ENCODE measurements around the gene ZNF213.
"Not testable (repeated sequence)": the region's sequence is repeated elsewhere in the genome, so short reads cannot be mapped to it uniquely, and the experiment has no call there.

Gene ZNF213

DNA sequence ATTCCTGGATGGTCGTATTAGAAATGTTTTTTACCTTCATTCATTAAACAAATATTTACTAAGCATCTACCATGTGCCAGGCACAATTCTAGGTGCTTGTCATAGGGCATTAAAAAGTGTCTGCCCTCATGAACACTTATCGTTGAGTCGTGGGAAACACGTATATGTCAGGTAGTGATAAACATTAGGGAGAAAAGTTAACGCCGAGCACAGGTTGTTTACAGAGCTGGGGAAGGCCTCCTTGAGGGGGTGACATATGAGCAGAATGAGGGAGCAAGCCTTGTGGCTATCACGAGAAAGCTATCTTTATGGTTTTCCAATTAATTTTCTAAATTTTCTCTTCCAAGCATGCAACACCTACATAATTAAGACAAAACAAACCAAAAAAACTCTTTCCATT lies 985 bp upstream of the ZNF213 start:
- DNase-seq = no peak

DNA sequence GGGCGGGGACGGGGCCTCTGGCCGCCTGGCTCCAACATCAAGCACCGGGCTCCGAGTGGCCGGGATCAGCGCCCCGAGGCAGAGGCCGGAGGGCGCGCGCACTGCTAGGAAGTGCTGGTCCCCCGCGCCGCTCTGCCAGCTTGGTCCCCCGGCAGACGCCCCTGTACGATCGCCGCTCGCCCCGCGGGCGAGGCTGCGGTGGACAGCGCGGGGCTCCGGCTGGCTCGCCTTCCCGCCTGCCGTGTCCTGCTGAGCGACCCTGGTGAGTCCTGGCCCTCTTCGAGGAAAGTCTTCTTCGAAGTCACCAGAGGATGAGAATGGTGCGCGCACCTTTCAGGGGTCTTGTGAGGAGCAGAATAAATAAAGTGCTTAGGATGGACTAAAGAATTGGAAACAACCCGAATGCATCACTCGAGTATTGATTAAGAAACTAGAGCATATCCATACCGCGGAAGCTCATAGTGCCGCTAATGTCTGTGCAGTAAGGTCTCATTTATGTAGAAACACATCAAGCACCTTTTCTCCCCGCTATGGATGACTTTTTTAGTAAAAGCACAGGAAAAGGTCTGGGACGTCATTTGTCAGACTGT lies 392 bp downstream of the ZNF213 start:
- no peak for DNase-seq

DNA sequence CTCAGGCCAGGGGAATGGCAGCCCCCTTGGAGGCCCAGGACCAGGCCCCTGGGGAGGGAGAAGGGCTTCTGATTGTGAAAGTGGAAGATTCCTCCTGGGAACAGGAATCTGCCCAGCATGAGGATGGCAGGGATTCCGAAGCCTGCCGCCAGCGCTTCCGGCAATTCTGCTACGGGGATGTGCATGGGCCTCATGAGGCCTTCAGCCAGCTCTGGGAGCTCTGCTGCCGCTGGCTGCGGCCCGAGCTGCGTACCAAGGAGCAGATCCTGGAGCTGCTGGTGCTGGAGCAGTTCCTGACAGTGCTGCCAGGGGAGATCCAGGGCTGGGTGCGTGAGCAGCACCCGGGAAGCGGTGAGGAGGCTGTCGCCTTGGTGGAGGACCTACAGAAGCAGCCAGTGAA lies 2.4 kb downstream of the ZNF213 start:
- no peak for DNase-seq

DNA sequence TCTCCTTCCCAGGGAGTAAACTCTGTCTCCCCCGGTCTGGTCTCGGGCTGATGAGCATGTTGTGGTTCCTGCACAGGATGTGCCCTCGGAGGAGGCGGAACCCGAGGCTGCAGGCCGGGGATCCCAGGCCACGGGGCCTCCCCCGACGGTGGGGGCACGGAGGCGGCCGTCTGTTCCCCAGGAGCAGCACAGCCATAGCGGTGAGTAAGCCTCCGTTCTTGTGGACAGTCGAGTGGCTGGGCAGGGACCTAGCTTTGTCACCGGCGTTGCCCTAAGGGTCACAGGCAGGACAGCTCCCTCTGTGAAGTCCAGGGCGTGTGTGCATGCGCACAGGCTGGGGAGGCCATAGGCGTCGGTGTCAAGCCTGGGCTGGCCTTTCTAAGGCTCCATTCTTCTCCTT lies 3.5 kb downstream of the ZNF213 start:
- DNase-seq = no peak

DNA sequence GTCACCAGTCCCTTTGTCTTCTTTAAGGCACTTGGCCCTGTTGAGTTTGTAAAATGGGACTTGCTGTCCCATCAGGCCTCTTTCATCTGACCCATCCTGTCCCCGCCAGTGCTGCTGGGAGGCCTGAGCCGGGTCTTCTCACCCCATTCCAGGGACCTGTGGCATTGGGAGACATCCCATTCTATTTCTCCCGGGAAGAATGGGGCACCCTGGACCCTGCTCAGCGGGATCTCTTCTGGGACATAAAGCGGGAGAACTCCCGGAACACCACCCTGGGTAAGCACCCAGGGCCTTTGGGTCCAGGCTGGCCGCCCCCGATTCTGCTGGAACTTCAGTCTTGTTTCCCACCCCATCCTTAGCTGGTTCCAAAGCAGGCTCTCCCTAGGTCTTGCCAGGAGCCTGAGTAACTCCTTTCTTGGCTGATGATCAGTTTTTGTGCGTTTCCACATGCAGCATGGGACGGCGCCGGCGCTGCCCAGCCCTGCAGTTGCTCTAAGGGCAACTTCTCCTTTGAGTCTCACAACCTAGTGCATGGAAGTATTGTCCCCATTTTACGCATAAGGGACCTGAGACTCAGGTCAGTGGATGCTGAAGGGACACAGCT lies 4.1 kb downstream of the ZNF213 start:
- no peak for DNase-seq

DNA sequence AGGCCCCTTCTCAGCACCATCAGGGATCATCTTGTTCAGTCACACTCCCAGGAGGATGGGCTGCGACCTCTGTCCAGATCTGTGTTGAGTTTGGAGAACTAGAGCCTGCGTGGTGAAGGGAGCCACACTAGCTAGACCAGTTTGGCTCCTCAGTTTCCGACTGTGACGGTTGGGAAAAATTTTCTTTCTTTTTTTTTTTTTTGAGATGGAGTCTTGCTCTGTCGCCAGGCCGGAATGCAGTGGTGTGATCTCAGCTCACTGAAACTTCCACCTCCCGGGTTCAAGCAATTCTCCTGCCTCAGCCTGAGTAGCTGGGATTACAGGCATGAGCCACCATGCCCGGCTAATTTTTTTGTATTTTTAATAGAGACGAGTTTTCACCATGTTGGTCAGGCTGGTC lies 4.7 kb downstream of the ZNF213 start:
- not testable (repeated sequence) for DNase-seq

DNA sequence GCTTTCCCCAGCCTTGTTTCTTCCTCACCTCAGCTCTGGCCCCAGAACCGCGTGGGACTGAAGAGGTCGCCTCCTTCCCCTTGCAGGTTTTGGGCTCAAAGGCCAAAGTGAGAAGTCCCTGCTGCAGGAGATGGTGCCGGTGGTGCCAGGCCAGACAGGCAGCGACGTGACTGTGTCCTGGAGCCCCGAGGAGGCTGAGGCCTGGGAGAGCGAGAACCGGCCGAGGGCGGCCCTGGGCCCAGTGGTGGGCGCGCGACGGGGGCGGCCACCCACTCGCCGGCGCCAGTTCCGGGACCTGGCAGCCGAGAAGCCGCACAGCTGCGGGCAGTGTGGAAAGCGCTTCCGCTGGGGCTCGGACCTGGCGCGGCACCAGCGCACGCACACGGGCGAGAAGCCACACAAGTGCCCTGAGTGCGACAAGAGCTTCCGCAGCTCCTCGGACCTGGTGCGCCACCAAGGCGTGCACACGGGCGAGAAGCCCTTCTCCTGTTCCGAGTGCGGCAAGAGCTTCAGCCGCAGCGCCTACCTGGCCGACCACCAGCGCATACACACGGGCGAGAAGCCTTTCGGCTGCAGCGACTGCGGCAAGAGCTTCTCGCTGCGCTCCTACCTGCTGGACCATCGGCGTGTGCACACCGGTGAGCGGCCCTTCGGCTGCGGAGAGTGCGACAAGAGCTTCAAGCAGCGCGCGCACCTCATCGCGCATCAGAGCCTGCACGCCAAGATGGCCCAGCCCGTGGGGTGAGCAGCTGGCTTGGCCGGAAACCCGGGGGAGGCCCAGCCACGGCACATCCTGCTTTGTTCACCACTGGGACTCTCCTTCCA lies 6.0 kb downstream of the ZNF213 start:
- DNase-seq = no peak

DNA sequence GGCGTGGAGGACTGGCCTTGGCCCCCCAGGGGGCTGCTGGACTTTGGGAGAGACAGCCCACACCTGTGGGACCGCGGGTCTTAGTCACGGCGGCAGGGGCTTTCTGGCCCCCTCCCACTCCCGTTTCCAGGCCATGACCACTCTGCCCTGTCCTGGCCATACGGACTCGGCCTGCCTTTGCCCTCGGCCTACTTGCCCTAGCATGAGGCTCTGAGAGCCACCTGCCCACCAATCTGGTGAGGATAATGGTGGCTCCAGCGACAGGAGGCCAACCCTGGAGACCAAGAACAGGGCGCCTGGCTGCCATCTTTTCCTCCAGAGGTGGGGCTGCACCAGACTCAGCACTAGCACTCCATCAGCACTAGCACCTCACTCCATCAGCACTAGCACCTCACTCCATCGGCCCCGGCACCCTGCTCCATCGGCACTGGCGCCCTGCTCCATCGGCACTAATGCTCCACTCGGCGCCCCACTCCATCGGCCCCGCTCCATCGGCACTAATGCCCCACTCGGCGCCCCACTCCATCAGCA lies 7.0 kb downstream of the ZNF213 start:
- DNase-seq = no peak

DNA sequence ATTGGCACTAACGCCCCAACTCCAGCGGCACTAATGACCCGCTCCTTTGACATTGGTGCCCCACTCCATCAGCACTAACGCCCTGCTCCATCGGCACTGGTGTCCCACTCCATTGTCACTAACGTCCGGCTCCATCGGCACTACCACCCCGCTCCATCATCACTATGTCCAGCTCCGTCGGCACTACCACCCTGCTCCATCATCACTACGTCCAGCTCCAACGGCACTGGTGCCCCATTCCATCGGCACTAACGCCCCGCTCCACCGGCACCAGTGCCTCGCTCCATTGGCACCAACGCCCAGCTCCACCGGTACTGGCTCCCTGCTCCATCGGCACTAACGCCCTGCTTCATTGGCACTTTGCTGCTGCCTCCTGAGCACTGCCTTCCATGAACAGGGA lies 7.5 kb downstream of the ZNF213 start:
- DNase-seq = no peak

DNA sequence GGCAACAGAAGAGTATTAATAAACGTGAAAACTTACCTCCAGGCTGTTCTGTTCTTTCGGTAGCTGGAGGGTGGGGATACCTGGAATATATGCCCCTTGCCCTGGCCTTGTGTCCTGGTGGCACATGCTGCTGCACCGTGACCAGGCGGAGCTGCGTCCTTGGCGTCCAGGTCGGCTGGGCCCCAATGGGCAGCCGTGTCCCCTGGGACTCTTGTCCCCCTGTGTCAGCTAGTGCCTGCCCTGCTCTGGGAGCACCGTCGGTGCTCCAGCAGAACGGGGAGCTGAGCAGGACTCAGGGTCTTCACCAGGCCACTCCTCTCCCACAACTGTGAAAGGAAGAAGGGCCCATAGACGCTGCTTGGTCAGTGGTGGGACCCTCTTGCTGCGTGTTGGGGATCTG lies 7.9 kb downstream of the ZNF213 start:
- no peak for DNase-seq

DNA sequence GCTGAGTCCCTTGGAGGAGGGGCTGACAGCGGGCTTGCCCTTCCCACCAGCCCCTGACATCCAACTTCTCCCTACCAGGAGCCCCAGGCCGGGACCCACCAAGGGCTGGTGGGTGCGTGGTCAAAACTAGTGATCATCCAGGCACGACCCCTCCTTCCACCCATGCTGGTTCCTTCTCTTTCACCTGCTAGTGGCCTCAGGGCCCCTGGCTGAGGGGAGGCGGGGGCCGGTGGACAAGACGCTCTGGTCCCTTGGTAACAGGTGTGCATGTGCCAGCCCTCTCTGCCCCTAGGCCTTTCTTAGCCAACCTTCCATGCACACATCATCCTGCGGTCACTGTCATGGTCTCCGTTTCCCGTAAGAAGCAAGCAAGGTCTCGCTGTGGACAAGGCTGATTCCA lies 8.4 kb downstream of the ZNF213 start:
- no peak for DNase-seq

DNA sequence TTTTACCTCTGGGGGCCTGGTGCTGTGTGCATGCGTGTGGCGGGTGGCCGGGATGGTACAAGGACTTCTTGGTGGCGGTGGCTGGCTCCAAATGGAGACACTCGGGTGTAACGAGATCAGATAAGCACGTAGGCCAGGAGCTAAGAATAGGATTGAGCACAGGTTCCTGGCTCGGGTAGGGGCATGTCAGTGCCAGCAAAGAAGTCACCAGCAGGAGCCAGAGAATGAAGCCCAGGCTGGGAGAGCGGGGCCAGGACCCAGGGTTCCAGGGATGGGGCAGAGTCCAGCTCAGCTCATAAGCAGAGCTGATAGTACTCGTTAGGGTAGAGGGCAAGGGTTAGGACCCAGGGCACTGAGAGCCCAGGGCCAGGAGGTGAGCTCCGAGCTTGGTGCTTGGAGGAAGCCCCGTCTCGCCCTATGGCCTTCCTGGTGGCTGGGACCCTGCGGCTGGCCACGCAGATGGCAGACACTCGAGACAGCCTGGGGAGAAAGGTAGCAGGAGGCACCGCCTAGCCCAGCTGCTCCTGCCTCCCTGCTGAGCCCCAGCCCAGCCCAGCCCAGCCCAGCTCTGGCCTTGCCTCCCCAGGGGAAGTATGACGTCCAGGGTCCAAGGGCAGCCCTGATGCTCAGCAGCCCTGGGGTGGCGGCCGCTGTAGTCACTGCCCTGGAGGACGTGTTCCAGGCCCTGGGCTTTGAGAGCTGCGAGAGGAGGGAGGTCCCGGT lies 8.9 kb downstream of the ZNF213 start:
- DNase-seq = no peak

DNA sequence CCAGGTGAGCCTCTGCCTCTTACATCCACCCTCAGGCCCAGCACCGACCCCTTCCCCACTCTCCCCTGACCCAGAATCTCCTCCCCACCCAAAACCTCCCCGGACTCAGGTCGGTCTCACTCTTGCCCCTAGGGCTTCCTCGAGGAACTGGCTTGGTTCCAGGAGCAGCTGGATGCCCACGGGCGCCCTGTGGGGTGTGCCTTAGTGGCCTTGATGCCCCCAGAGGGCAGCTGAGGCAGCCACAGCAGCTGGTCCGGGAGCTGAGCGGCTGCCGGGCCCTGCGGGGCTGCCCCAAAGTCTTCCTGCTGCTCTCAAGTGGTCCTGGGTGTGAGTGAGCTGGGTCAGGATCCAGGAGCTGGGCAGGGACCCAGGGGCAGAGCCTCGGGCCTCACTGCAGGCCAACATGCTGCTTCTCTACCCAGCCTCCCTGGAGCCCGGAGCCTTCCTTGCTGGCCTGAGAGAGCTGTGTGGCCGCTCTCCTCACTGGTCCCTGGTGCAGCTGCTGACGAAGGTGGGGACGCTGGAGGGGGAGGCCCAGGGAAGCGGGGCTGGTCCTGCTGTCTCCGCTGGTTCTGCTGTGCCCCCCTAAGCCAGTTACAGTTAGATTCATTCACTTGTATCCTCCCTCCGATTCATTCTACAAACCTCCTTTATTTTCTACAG lies 9.6 kb downstream of the ZNF213 start:
- DNase-seq = no peak

DNA sequence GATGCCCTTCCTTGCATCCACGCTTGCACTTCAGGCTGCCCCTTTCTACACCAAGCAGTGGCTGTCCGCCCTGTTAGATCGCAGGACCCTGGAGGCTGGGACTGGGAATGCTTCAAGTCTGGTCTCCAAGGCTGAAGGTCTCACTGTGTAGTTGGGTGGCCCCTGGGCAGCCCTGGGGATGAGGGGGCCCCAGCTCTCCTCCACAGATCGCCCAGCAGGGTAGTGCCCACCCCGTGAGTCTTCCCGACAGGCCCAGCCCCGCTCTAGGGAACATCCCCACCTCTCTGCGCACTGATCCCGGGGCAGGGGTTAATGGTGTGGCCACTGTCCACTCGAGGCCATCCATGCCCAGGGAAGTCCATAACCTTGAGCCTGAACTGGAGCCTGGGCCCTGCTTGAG lies 10.3 kb downstream of the ZNF213 start:
- no peak for DNase-seq

DNA sequence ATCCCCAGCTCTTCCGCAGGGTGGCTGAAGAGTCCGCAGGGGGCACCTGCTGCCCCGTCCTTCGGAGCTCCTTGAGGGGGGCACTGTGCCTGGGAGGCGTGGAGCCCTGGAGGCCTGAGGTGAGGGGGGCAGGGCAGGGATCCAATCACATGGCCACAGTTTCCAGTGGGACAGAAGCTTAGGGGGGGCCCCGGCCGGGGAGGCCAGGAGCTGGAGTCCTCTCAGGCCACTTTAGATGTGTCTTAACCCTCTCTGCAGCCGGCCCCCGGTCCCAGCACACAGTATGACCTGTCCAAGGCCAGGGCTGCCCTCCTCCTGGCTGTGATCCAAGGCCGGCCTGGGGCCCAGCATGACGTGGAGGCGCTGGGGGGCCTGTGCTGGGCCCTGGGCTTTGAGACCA lies 10.8 kb downstream of the ZNF213 start:
- no peak for DNase-seq

DNA sequence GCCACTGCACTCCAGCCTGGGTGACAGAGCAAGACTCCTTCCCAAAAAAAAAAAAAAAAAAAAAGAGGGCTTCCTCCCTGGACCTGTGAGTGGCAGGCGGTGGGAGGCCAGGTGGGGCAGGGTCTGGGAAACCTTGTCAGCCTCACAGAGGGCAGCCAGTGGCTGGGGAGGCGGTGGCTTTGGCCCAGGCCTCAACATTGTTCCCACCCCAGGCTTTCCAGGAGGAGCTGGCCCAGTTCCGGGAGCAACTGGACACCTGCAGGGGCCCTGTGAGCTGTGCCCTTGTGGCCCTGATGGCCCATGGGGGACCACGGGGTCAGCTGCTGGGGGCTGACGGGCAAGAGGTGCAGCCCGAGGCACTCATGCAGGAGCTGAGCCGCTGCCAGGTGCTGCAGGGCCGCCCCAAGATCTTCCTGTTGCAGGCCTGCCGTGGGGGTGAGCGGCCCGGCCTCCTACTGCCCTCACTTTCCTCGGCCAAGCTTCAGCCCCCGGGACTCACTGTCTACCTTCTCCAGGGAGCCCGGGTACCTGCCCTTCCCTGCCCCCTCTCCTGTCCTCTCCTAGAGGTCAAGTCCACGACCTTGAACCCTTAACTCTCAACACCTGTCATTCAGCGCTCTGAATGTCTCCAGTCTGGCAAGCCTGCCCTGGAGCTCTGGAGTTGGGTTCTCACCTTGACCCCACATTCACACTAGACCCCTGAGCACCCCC lies 12.4 kb downstream of the ZNF213 start:
- DNase-seq = no peak

DNA sequence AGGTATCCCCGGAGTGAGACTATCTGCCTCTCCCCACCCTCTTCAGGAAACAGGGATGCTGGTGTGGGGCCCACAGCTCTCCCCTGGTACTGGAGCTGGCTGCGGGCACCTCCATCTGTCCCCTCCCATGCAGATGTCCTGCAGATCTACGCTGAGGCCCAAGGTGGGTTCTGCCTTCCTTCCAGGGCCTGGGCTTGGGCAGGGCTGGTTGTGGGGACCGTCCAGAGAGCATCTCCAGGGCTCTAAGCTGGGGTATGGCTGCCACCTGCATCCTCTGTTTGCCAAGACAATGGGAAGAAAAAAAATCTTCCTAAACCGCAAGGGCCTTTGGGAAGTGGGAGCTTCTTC lies 12.9 kb downstream of the ZNF213 start:
- DNase-seq = no peak

DNA sequence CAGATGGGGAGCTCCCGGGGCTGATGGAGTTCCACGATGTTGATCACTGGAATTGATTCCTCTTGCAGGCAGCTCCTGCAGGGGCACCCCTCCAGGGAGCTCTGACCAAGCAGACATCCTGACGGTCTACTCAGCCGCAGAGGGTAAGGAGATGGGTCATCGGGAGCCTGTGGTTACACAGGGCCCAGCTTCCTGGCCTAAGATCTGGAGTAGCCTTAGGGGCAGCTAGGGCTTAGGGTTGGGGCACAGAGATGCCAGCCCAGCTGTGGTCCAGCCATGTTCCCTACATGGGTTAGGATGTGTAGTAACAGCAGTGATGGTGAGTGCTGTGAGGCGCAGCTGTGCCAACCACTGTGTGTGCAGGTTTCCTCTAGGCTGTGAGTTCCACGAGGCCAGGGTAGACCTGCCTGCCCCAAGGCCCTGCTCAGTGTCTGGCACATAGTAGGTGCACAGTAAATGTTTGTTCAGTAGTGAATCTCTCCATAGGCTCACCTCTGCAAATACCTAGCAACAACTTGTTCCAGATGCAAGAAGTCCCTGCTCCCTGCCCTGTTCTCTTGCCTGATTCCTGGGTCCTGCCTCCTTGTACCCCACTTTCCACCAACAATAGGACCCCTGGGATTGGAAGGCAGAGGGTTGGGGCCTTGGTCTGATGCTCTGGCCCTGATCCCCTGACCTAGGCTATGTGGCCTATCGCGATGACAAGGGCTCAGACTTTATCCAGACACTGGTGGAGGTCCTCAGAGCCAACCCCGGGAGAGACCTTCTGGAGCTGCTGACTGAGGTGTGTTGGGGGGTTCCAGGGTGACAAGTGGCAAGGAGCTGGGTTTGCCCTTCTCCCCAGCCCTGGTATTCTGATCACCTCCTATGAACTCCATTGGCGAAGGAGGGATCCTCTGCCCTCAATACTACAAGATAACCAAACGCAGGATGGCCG lies 13.7 kb downstream of the ZNF213 start:
- DNase-seq = no peak

DNA sequence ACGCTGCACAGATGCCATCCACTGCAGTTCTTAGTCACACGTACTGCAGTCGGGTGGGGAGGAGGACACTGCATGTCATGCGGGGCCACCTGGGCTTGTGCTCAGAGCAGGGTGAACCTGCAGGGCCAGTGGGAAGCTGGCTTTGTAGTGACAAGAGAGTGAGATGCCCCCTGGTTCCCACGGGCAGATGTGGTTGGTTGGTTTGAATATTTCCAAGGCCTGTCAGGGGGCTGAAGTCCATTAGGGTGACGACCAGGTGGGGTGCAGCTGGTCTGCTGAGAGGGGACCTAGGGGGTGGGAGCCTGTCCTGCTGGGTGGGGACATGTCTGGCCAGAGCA lies 14.3 kb downstream of the ZNF213 start:
- DNase-seq = no peak

DNA sequence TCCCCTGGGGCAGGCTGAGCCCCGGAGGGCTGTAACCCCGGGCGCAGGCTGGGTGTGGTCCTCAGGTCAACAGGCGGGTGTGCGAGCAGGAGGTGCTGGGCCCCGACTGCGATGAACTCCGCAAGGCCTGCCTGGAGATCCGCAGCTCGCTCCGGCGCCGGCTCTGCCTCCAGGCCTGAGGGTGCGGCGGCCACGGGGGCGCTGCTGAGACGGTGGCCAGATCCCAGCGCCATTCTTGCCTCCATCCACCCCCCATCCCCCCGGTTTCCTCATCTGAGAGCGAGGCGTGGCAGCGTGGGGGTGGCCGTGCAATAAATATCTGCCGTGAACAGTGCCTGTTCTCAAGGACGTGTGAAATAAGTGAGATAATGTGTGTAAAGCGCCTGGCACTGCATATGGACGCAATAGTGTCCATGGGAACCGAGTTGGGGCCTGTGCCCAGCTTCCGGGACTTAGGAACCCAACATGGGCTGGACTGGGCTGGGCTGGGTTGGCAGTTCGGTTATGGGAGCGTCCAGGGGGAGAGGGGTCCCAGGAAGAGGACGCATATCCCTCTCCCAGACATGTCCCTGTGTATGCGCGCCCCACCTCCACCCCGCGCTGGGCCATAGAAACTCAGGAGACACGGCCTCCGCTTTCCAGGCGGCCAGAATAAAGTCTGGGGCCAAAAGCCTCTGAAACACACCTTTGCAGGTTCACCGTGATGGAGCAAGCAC lies 15.0 kb downstream of the ZNF213 start:
- no peak for DNase-seq

Measured in DMS79 (cell line).